ENCODE measurements around the gene OR10AD1. TPM values are rescaled to one million over a fixed set of nuclear protein-coding genes. Genes with fewer than 3 reads are reported as not detected.

OR10AD1 gene
- not detected in 2 replicates for total RNA-seq (2014; rRNA removed; shearing (Covaris generic))
- not detected in 2 replicates for total RNA-seq (2022)
- not detected for Bru-seq, nascent RNA
- BruChase-seq, experiment 1, labeled RNA remaining after a 6-hour chase = not detected
- not detected for BruChase-seq, experiment 2, labeled RNA remaining after a 2-hour chase
- long read RNA-seq = 0 reads

- no peak for TF ChIP-seq EZH2phosphoT487 (IDR thresholded peaks at IDR 0.05; ENCODE audit: borderline replicate concordance, low read depth, low read length)
- TF ChIP-seq, protein P1, sequence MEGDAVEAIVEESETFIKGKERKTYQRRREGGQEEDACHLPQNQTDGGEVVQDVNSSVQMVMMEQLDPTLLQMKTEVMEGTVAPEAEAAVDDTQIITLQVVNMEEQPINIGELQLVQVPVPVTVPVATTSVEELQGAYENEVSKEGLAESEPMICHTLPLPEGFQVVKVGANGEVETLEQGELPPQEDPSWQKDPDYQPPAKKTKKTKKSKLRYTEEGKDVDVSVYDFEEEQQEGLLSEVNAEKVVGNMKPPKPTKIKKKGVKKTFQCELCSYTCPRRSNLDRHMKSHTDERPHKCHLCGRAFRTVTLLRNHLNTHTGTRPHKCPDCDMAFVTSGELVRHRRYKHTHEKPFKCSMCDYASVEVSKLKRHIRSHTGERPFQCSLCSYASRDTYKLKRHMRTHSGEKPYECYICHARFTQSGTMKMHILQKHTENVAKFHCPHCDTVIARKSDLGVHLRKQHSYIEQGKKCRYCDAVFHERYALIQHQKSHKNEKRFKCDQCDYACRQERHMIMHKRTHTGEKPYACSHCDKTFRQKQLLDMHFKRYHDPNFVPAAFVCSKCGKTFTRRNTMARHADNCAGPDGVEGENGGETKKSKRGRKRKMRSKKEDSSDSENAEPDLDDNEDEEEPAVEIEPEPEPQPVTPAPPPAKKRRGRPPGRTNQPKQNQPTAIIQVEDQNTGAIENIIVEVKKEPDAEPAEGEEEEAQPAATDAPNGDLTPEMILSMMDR (conservative IDR thresholded peaks at IDR 0.05; ENCODE audit: low read length) = no peak
- Histone ChIP-seq H3K36me3 (ENCODE audit: insufficient read depth, low read length) (no peaks in the 10 kb centered on the region), H3K4me1 (ENCODE audit: insufficient read depth, low read length, poor library complexity, severe bottlenecking) (peaks cover 6% of the 10 kb centered on the region), H3K9me3 (ENCODE audit: low read length) (peaks cover 12% of the 10 kb centered on the region; the same call in 1 of the 2 replicates), H3K4me3 (ENCODE audit: low read depth, low read length, poor library complexity, severe bottlenecking) (no peak within 1 kb of the TSS), H2AFZ (ENCODE audit: low read length) (no peak within 1 kb of the TSS), H3K27ac (ENCODE audit: low read depth, low read length, poor library complexity, severe bottlenecking) (no peak within 1 kb of the TSS), H3K4me2 (ENCODE audit: low read length) (no peak within 1 kb of the TSS), H3K9me2 (ENCODE audit: insufficient read depth, low read length) (no peaks in the 10 kb centered on the region), H3K79me2 (ENCODE audit: insufficient read depth, low read depth, low read length) (no peaks in the 10 kb centered on the region), H4K20me1 (ENCODE audit: insufficient read depth, low read length) (no peaks in the 10 kb centered on the region)
- BruUV-seq (replicated peaks) = no TSS peak
- no peak for DNase-seq (ENCODE audit: low spot score)
- intact Hi-C loops (cut with micrococcal nuclease; ENCODE audit: unreplicated experiment) = no loop called here
- ChIA-PET POLR2A (no interaction called here), CTCF (ENCODE audit: unreplicated experiment) (no interaction called here)
Observed at GRCh38 chr12:48203192-48203591, at the start of gene OR10AD1. Gene OR10AD1 (minus strand): TSS chr12:48203292. CDS start chr12:48203292, 0 bp downstream.

- no peak for TF ChIP-seq EZH2phosphoT487 (IDR thresholded peaks at IDR 0.05; ENCODE audit: borderline replicate concordance, low read depth, low read length)
- TF ChIP-seq, protein P1 (conservative IDR thresholded peaks at IDR 0.05; ENCODE audit: low read length) = no peak
- Histone ChIP-seq H3K9me2 (ENCODE audit: insufficient read depth, low read length) (no peaks in the 10 kb centered on the region), H3K4me1 (ENCODE audit: insufficient read depth, low read length, poor library complexity, severe bottlenecking) (no peaks in the 10 kb centered on the region), H3K36me3 (ENCODE audit: insufficient read depth, low read length) (no peaks in the 10 kb centered on the region), H2AFZ (ENCODE audit: low read length) (no peak overlapping the region), H3K4me2 (ENCODE audit: low read length) (no peak overlapping the region), H3K79me2 (ENCODE audit: insufficient read depth, low read depth, low read length) (no peaks in the 10 kb centered on the region), H4K20me1 (ENCODE audit: insufficient read depth, low read length) (no peaks in the 10 kb centered on the region), H3K4me3 (ENCODE audit: low read depth, low read length, poor library complexity, severe bottlenecking) (no peak overlapping the region), H3K9me3 (ENCODE audit: low read length) (no peaks in the 10 kb centered on the region), H3K27ac (ENCODE audit: low read depth, low read length, poor library complexity, severe bottlenecking) (no peak overlapping the region)
- BruUV-seq (replicated peaks) = no TSS peak
- intact Hi-C loops (cut with micrococcal nuclease; ENCODE audit: unreplicated experiment) = no loop called here
- ChIA-PET POLR2A (no interaction called here), CTCF (ENCODE audit: unreplicated experiment) (no interaction called here)
- DNase-seq (ENCODE audit: low spot score) = no peak
Observed at GRCh38 chr12:48247181-48247966, 44.3 kb upstream of the OR10AD1 start.

- no peak for DNase-seq (ENCODE audit: low spot score)
- Histone ChIP-seq H3K9me2 (ENCODE audit: insufficient read depth, low read length) (no peaks in the 10 kb centered on the region), H3K4me1 (ENCODE audit: insufficient read depth, low read length, poor library complexity, severe bottlenecking) (no peaks in the 10 kb centered on the region), H4K20me1 (ENCODE audit: insufficient read depth, low read length) (no peaks in the 10 kb centered on the region), H3K79me2 (ENCODE audit: insufficient read depth, low read depth, low read length) (no peaks in the 10 kb centered on the region), H3K9me3 (ENCODE audit: low read length) (no peaks in the 10 kb centered on the region), H2AFZ (ENCODE audit: low read length) (no peak overlapping the region), H3K27ac (ENCODE audit: low read depth, low read length, poor library complexity, severe bottlenecking) (no peak overlapping the region), H3K4me3 (ENCODE audit: low read depth, low read length, poor library complexity, severe bottlenecking) (no peak overlapping the region), H3K36me3 (ENCODE audit: insufficient read depth, low read length) (no peaks in the 10 kb centered on the region), H3K4me2 (ENCODE audit: low read length) (no peak overlapping the region)
- intact Hi-C loops (cut with micrococcal nuclease; ENCODE audit: unreplicated experiment) = no loop called here
- TF ChIP-seq, protein P1 (conservative IDR thresholded peaks at IDR 0.05; ENCODE audit: low read length) = no peak
- TF ChIP-seq EZH2phosphoT487 (IDR thresholded peaks at IDR 0.05; ENCODE audit: borderline replicate concordance, low read depth, low read length) = no peak
- ChIA-PET POLR2A (interaction anchor here (0.5 to 0.7 kb wide), 3 partner anchors 10 to 120 kb away, joined by 3 to 4 read pairs (median 4); no protein-coding TSS in a partner anchor), CTCF (ENCODE audit: unreplicated experiment) (no interaction called here)
- no TSS peak for BruUV-seq (replicated peaks)
Observed at GRCh38 chr12:48237162-48237561, 34.1 kb upstream of the OR10AD1 start.
